Activated T-helper 1 cell treated with anti-CD3 and anti-CD28 coated beads, Interleukin-2, amount 50 U/mL, for 16 hours (primary cell): ENCODE data around the gene TFB2M.

Experiments
- DNase-seq, 2 donors: peaks; one replicate each; pipeline ENCODE4 v3.0.0-alpha.2; 2020; ENCODE audit warnings: low read depth in 1 of 2, low spot score in 1 of 2

The TFB2M gene

DNA sequence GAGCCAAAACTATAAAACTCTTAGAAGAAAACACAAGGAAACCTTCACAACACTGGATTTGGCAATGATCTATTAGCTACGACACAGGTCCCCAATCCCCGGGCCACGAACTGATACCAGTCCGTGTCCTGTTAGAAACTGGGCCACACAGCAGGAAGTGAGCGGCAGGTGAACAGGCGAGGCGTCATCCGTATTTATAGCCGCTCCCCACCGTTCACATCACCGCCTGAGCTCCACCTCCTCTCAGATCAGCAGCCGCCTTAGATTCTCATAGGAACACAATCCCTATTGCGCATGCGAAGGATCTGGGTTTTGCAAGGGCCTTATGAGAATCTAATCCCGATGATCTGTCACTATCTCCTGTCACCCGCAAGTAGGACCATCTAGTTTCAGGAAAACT lies 11.9 kb downstream of the TFB2M start:
- no peak for DNase-seq

DNA sequence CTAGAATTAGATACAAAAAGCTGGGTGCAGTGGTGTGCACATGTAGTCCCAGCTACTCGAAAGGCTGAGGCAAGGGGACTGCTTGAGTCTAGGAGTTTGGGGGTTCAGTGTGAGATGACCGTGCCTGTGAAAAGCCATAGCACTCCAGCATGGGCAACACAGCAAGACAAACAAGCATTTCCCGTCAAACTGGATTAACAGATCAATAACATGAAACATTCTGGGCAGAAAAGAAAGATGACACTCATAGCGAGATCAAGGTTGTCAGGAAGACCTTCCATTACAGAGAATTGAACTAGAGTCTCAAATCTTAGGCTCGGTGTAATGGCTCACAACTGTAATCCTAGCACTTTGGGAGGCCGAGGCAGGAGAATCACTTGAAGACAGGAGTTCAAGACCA lies 14.0 kb downstream of the TFB2M start:
- DNase-seq, result no peak

DNA sequence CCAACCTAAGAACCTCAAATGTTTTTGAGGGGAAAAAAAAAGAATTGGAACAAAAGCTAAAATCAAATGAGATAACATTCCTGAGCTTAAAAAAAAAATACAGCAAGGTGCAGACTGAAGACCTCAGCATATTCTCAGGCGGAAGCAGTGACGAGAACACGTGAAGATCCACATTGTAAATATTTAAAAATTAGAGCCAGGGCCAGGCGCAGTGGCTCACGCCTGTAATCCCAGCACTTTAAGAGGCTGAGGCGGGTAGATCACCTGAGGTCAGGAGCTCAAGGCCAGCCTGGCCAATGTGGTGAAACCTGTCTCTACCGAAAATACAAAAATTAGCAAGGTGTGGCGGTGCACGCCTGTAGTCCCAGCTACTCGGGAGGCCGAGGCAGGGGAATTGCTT lies 15.7 kb downstream of the TFB2M start:
- no peak for DNase-seq

DNA sequence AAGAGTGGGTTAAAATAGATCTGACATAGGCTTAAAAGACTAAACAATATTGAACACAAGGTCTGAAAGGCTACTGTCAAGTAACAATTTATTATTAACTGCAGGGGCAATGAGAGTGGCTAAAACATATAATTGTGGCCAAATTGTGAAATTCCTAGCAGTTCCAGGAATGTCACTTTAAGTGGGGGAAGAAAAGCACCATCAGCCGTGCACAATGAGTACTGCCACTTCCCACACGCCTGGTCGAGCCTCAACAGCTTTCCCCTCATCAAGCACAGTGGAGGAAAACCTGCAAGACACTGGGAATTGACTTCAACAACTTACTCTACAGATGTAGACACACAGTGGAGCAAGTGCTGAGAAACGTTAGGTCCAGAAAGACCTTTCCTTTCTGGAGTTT lies 16.4 kb downstream of the TFB2M start:
- no peak for DNase-seq

DNA sequence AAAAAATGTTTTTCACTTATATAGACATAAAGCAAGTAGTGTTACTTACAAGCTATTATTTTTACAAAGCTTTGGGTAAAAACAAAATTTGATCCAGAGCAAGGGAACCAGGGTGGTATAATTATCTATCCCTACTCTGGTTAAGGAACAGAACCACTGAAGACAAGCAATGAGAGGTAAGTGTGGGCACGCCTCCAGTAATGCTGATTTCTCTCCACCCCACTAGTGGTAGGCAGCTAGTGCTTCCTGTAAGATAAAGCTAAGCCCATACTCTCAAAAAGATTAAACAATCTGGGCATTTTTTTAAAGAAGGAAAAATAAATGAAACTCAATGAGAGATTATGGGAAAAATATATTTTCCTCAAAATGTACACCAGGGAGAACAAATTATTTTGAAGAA lies 22.1 kb downstream of the TFB2M start:
- no peak for DNase-seq

DNA sequence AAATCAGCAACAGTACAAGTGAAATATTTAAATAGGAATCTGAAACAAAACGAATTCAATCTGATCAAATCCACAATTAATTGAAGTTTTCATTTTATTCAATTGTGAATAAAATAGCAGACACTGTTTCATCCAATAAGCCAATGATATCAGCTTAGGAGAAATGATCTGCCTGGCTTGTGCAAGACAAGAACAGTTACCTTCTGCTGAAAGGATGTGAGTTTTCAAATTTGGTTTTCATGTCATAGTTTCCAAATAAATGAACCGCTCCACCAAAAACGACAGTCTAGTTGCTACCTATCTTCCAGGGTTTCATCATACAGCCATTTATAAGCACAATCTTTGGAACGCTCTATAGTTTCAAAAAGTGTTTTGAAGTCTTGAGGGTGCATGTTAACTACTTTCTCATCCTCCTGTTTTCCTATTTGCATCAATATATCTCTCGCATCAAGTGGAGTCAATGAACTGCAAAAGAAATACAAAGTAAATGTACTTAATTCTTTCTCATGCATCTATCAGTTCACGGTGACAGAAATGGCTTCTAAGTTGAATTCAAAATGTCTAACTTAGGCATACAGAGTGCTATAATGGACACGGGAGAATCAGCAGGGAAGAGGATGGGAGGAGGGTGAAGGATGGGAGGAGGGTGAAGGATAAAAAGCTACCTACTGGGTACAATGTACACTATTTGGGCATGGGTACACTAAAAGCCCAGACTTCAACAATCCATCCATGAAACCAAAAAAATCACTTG lies 25.1 kb downstream of the TFB2M start:
- no peak for DNase-seq

DNA sequence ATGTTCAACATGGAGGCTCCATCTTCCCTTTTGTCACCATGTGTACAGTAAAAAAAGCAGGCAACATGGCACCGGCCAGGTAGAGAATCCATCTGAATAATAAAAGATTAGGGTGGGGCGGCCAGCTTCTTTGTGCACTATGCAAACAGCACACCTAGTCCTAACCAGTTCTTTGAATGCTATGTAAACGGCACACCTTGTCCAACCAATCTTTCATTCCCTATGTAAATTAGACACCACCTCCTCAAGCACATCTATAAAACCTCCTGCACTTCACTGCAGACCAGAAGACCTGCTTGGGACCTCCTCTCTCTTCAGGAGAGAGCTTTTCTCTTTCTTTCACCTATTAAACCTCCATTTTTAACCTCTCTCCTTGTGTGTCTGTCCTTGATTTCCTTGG lies 28.2 kb downstream of the TFB2M start:
- DNase-seq, result no peak

DNA sequence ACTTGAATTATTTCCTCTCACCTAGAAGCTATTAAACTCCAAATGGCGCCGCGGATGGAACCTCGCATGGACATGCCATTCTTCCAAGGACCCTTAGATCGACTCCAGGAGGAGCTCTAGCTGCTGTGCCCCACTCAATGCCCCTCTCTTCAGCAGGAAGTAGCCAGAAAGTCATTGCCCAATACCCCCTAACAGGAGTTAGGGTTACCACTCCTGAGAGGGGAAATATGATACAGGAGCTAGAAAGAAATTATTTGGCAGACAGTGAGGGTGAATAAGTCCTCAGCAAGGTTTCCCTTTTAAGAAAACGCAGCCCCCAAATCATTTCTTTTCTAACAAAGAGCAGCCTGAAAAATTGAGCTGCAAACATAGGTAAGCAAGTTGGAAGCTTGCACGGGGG lies 28.6 kb downstream of the TFB2M start:
- no peak for DNase-seq

DNA sequence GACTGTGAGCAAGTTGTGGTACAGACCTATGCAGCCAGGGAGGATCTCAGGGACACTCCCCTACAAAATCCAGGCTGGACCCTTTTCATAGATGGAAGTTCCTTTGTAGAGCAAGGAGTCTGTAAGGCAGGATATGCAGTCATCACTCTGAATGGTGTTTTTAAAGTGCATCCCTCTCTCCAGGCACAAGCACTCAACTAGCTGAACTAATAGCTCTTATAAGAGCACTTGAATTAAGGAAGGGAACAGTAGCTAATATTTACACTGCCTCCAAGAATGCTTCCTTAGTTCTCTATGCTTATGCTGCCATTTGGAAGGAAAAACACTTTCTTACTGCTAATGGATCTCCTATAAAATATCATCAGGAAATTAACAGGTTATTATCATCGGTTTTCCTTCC lies 31.9 kb downstream of the TFB2M start:
- no peak for DNase-seq

DNA sequence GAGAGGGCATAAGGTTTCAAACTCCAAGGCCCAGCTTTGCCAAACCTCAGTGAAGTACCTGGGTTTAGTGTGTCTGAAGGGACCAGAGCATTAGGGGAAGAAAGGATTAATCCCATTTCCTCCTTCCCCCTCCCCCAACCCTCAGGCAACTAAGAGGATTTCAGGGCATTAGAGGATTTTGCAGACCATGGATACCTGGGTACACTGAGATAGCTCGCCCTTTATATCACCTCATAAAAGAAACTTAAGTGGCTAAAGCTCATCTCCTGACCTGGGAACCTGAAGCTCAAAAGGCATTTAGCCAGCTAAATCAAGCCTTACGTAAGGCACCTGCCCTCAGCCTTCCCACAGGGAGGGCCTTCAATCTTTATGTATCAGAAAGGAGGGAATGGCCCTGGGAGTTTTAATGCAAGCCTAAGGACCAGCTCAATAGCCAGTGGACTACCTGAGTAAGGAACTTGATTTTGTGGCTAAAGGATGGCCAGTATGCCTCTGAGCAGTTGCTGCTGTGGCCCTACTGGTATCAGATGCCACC lies 32.6 kb downstream of the TFB2M start:
- no peak for DNase-seq

DNA sequence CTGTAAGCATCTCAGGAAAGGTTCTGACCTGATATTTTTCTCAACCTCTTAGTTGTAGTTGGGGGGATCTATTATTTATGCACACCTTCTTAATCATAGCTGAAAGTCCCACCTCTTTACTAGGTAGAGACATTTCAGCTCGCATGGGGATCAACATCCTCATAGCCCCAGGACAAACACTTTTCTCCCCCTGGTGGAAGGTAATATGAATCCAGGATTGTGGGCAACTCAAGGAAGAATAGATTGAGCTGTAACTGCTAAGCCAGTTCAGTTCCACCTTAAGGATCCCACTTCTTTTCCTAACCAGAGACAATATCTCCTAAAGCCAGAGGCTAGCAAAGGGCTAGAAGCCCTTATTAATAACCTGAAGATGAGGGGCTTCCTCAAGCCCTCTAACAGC lies 33.5 kb downstream of the TFB2M start:
- no peak for DNase-seq

DNA sequence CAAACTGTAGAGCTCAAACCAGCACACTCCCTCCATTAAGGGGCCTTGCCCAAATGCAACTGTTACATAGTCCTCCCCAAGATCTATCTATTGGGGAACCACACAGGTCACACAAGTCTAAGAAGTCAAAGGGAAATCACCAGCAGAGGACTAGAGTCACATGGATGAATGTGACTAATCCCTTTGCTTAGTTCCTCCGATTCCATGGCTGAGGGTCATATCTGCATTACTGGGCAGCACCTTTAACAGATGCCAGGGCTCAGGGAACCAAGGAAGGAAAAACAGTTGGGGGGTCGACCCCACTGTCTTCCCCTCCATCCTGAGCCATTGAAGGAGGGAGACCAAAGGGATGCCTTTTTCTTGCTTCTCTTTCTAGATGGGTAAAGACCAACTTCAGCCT lies 35.6 kb downstream of the TFB2M start:
- no peak for DNase-seq

DNA sequence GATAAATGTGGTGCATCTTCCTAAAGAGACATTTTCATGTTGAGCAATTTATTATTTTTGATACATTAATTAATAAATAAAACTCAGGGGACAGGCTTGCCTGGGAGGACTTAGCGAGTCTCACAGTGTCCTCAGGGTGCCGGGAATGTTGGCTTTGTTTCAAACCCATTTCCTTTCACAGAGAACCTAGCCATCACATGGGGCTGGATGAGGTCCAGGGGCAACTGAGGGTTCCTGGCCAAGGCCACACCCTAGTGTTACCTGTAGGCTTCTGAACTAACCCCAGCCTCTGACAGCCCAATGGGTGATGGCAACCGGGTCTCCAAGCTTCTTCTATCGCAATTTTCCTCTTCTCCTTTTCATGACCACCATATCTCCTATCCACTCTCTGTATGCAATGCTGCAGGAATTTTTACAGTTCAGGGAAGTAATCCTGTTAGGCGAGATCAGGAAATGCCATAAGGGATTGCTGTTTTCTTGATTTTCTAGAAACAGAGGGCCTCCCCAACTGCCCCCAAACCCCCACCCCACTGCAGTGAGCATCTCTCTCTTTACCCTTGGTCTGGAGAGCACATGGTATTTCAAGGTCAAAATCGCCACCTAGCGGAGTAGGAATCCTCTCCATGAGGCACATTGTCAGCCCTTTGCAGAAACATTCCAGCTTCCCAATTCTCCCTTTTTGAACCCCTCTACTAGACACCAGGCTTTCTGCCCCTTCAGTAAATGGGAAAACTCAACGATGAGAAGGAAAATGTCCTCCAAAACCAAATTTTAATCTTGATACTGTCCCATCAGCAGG lies 36.9 kb downstream of the TFB2M start:
- DNase-seq, result no peak

DNA sequence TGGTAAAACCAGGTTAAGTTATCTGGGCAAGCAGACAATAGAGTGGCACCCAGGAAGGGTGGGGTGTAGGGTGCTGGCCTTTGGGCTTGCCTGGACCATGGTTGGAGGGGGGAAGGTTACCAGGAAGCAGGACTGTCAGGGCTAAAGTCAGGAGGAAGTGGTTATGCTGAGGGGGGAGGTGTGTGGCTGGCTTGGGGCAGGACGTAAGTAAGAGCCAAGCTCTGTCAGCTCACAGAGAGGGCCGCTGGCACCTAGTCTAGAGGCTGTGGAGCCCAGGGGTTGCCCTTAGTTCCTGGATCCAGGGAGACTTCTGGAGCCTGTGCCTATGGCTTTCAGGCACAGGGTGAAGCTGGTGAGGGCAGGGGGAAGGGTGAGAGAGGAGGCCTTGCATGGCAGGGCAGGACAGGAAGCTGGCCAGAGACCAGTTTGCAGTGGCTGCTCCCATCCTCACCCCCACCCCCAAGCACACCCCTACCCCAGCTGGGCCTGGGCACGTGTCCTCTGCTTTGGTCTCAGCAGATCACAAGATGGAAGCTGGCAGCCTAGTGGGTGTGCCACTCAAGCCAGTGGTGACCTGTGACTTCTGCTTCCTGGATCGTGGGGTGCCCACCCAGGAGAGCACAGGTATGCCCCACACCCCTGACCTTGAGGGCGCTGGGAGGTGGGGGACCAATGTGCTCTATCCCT lies 38.5 kb downstream of the TFB2M start:
- no peak for DNase-seq

DNA sequence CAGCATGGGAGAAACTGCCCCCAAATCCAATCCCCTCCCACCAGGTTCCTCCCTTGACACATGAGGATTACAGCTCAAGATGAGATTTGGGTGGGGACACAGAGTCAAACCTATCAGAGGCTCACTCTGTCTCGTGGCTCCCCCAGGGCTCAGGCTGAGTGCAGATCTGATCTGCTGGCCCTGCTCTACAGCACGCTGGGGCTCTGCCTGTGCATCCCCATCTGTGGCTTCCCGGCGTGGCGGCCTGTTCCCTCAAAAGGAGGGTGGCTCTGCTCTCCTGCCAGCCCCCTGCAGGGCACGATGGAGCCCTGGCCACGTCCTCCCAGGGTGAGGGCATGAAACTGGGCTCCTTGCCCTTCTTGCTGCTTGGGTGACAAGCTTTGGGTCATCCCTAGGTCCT lies 39.1 kb downstream of the TFB2M start:
- no peak for DNase-seq

DNA sequence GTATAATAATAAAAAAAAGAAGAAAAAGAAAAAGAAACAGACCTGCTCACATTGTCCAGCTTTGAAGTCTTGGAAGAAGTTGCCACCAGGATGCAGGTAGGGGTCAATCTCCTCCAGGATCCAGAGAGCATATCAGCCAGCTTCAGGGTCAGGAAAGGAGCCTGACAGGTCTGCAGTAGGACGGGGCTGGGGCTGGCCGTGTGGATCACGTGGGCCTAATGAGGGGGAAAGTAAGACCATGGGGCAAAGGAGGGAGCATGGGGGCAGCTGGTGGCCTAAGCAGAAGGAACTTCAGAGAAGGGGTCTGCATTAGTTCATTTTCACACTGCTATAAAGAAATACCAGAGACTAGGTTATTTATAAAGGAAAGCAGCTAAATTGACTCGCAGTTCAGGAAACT lies 39.7 kb downstream of the TFB2M start:
- no peak for DNase-seq

DNA sequence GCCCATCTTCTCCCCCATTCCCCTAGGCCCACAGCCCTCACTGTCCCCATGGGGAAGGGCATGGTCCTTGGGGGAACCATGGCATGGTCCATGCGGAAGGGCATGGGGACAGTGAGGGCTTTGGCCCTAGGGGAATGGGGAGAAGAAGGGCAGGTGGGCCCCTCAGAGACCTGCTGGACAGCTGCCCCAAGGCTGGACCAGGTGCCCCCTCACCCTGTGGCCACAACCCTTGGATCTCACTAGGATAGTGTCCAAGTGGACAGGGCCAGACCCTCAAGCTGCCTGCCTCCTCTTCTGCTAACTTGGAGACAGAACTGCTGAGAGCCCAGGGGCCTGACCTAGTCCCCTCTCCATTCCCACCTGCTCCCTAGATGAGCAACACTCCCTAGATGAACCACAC lies 46.5 kb downstream of the TFB2M start:
- no peak for DNase-seq

DNA sequence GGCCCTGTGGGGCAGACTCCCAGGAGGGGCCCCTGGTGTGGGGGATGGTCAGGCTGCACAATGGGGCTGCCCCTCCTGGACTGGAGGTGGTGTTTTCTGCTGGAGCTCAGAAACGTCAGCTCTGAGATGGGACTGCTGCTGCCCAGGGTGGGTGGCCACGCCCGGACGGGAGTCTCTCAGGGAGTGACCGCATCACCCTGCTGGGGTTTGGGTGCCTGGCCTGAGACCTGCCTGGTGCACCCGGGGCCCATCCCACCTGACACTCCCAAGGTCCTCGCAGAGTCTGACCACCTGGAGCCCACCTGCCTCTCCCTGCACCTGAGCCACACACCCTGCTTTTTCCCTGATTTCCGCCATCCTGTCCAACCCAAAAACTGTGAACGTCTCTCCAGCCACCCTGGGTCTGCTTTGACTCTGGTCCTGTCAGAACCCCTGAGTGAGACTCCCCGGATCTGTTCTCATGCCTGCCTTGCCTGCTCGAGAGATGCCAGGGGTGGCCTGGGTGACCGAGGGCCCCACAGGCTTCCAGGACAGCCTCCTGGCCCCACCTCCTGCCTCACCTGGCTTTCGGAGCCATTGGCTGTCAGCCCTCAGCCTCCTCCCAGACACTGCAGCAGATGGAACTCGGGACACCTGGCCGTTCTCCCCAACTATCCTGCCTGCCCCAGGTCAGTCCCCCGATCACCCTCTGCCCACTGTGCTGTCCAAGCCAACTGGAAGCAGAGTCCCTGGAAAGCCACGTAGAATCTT lies 47.4 kb downstream of the TFB2M start:
- DNase-seq, result no peak

DNA sequence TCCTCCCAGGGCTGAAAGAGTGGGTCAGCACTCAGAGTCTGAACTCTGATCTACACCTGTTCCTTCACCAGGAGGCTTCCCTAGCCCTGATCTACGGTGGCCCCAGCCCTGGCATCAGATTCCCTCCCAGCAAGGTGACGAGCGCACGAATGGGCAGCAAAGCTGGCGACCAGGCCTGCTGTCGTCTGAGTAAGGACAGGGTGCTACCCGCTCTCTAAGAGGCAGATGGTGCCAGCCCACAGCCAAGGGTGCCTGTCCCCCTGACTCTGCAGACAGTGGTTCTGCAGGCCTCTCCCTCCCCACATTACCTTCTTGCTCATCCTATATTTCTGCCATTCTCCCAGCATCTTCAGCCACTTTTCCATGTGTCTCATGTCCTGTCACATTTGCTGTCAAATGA lies 48.7 kb downstream of the TFB2M start:
- no peak for DNase-seq

DNA sequence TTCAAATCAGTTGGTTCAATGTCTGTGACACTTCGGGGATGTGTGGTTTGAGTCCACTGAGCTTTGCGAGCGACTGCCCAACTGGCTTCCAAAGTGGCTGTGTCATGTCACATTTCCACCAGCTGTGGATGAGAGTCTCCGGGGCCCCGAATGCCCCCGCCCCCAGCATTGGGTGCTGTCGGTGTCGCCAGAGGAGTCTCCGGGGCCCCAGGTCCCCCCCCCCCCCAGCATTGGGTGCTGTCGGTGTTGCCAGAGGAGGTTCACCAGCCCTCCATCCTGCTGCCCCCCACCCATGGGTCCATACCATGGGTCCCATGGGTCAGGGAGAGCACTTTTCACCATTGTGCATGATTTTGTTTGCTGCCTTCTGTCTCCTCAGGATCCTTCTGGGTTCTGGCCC lies 49.9 kb downstream of the TFB2M start:
- no peak for DNase-seq

DNA sequence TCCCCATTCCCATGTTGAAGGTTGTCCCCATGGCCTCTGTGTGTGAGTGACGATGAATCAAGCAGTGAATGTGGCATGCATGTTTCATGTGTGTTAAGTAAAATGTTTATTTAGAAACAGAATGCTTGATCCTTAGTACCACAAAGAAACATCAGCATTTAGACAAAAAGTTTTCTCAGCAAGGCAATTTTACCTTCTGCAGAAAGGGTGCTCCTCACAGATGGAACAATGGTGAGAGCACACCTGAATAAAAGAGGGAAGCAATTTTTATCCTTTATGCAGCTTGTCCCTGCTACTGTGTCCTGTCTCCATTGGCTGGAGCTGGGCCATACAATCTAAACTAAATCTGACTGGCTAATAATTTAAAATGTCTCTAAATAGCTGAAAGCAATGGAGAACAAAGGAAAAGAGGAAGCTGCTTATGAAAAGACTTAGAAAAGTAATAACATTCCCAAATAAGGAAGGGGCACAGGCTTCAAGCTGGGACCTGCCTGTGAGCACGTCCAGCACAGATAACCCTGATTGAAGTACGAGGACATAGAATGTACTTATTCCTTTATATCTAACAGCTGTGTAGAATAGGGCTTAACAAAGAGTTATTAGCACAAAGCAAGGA lies 50.6 kb downstream of the TFB2M start:
- no peak for DNase-seq
